Nephron progenitor cell (in vitro differentiated cells): Measurements from ENCODE around the gene TH.

ENCODE experiments used
- DNase-seq: peaks from one replicate; pipeline ENCODE4 v3.0.0; 2021
- H3K27ac Mint-ChIP-seq: 2 replicates; pipeline ENCODE4 v1.8.0; 2021; ENCODE audit warnings: mild to moderate bottlenecking, moderate library complexity, mixed read lengths
- H3K27me3 Mint-ChIP-seq: 2 replicates; pipeline ENCODE4 v1.8.0; 2021; ENCODE audit warnings: mild to moderate bottlenecking, low read depth, mixed read lengths; ENCODE audit not compliant: poor library complexity
- H3K36me3 Mint-ChIP-seq: 2 replicates; pipeline ENCODE4 v1.8.0; 2021; ENCODE audit warnings: low read depth, mixed read lengths
- H3K4me1 Mint-ChIP-seq: 2 replicates; pipeline ENCODE4 v1.8.0; 2021; ENCODE audit warnings: mixed read lengths
- H3K4me3 Mint-ChIP-seq: 2 replicates; pipeline ENCODE4 v1.8.0; 2021; ENCODE audit warnings: mild to moderate bottlenecking, moderate library complexity, mixed read lengths
- H3K9me3 Mint-ChIP-seq: 2 replicates; pipeline ENCODE4 v1.8.0; 2021; ENCODE audit warnings: mild to moderate bottlenecking, moderate library complexity, mixed read lengths
- TF ChIP-seq, protein P1 (sequence below): fragments of 200-600 bp; sonication (generic); IDR thresholded peaks from 2 replicates; pipeline ENCODE4 v1.5.0; 2021; ENCODE audit warnings: antibody characterized with exemption

Gene TH

DNA sequence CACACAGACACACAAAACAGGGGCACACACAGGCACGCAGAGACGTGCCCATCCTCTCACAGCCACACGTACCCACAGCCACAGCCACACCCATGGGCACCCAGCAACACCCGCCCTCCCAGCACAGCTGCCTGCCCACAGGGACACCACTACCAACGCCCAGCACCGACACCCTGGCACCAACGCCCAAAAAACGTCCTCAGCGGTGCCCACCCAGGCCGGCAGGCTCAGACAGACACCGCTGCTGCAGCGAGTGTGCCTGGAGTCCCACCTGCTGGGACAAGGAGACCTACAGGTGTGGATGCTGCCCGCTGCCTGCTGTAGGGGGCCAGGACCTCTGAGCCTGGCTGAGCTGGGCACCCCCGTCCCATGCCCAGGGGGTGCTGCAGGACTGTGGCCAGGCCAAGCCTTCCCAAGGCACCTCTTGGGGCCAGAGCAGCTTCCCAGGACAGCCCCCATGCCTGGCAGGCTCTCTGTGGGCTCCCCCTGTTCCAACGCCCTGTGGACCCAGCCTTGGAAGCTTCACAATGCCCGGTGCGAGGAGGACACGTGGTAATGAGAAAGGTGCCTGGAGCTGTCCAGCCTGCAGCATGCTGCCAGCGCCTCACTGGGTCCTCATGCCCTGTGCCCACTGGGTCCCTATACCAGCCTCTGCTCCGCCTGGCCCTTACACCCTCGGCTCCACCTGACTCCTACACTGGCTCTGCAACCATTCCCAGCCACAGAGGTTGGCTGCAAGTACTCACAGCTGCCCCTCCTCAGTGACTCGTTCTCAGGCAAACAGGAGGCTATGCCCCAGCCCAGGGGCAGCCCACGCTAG is 45.8 kb upstream of the TH start:
- Mint-ChIP-seq H3K27ac (no peak overlapping the region), H3K4me3 (no peak overlapping the region)

DNA sequence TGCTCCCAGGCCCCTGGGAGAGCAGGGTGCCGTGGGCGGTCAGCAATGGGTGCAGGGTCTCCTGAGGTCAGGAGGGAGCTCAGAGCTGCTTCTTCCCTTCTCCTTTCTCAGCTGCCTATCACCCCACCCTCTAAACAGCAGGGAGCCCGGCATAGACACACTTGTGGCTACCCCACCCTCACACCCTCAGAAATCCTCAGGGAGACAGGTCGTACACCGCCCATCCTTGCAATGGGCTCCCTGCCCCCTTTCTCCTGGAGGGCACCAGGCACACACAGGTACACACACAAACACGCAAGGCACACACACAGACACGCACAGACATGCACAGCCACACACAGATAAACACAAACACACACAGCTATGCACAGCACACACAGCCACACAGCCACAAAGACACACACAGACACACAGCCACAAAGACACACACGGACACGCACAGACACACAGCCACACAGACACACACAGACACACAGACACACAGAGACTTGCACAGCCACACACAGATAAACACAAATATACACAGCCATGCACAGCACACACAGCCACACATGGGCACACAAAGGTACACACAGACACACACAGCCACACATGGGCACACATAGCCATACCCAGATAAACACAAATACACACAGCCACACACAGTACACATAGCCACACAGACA is 44.9 kb upstream of the TH start:
- H3K27me3 Mint-ChIP-seq = no peaks in the 10 kb centered on the region
- H3K4me3 Mint-ChIP-seq = no peak overlapping the region
- no peak for DNase-seq
- no peak overlapping the region for H3K27ac Mint-ChIP-seq
- no peaks in the 10 kb centered on the region for H3K9me3 Mint-ChIP-seq
- H3K36me3 Mint-ChIP-seq = no peaks in the 10 kb centered on the region
- H3K4me1 Mint-ChIP-seq = peaks cover 44% of the 10 kb centered on the region
- TF ChIP-seq, protein P1, sequence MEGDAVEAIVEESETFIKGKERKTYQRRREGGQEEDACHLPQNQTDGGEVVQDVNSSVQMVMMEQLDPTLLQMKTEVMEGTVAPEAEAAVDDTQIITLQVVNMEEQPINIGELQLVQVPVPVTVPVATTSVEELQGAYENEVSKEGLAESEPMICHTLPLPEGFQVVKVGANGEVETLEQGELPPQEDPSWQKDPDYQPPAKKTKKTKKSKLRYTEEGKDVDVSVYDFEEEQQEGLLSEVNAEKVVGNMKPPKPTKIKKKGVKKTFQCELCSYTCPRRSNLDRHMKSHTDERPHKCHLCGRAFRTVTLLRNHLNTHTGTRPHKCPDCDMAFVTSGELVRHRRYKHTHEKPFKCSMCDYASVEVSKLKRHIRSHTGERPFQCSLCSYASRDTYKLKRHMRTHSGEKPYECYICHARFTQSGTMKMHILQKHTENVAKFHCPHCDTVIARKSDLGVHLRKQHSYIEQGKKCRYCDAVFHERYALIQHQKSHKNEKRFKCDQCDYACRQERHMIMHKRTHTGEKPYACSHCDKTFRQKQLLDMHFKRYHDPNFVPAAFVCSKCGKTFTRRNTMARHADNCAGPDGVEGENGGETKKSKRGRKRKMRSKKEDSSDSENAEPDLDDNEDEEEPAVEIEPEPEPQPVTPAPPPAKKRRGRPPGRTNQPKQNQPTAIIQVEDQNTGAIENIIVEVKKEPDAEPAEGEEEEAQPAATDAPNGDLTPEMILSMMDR = no peak

More for the DNA sequence above, 45.8 kb upstream of the TH start:
- TF ChIP-seq, protein P1 = no peak
- H3K4me1 Mint-ChIP-seq = peaks cover 40% of the 10 kb centered on the region
- H3K9me3 Mint-ChIP-seq = peaks cover 6% of the 10 kb centered on the region
- DNase-seq = no peak
- H3K36me3 Mint-ChIP-seq = no peaks in the 10 kb centered on the region
- peaks cover 4% of the 10 kb centered on the region for H3K27me3 Mint-ChIP-seq

DNA sequence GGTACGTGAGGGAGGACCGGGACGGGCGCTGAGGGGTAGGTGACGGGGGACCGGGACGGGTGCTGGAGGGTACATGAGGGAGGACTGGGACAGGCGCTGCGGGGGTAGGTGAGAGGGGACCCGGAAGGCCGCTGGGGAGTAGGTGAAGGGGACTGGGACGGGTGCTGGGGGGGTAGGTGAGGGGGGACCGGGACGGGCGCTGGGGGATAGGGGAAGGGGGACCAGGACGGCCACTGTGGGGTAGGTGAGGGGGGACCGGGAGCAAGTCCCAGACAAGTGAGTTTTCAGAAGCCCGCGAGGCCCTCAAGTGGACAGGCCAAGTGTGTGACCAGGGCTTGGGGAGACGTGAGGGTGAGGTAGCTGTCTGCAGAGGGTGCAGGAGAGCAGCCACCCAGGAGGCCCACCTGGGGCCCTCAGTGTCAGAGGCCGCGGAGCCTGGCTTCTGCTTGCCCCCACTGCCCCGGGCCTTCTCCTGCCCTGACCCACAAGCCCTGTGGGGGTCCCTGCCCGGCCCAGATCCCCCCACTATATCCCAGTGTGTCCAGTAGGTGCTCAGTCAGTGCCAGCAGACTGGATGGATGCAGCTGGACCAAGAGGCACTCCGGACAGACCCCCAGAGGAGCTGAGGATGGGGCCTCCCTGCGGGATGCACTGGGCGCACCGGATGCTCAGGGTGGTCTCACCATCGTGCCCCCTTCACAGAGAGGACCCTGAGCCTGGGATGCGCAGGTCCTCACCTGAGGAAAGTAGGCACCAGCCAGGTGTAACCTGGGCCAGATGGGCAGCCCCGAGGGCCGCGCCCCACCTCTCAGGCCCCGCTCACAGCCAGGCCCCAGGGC is 44.2 kb upstream of the TH start:
- Mint-ChIP-seq H3K27ac (no peak overlapping the region), H3K4me1 (peaks cover 48% of the 10 kb centered on the region), H3K4me3 (no peak overlapping the region), H3K9me3 (no peaks in the 10 kb centered on the region), H3K36me3 (no peaks in the 10 kb centered on the region), H3K27me3 (no peaks in the 10 kb centered on the region)
- no peak for DNase-seq
- TF ChIP-seq, protein P1 = no peak

DNA sequence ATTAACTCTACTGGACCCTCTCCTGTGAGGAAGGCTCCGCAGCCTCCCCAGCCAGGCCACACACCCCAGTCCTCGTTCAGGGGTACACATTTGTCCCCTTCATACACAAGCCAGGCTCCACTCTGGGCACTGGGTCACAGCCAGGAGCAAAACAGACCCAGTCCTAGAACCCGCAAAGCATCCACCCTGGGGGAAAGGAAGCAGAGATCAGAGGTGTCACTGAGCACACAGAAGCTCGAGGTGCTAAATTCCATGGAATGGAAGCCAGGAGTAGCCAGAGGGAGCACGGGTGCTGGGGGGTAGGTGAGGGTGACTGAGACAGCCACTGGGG is 43.6 kb upstream of the TH start:
- Mint-ChIP-seq H3K9me3 (no peaks in the 10 kb centered on the region), H3K27me3 (no peaks in the 10 kb centered on the region), H3K4me1 (peaks cover 54% of the 10 kb centered on the region), H3K36me3 (no peaks in the 10 kb centered on the region), H3K27ac (no peak overlapping the region), H3K4me3 (no peak overlapping the region)
- TF ChIP-seq, protein P1 = no peak
- DNase-seq = no peak

DNA sequence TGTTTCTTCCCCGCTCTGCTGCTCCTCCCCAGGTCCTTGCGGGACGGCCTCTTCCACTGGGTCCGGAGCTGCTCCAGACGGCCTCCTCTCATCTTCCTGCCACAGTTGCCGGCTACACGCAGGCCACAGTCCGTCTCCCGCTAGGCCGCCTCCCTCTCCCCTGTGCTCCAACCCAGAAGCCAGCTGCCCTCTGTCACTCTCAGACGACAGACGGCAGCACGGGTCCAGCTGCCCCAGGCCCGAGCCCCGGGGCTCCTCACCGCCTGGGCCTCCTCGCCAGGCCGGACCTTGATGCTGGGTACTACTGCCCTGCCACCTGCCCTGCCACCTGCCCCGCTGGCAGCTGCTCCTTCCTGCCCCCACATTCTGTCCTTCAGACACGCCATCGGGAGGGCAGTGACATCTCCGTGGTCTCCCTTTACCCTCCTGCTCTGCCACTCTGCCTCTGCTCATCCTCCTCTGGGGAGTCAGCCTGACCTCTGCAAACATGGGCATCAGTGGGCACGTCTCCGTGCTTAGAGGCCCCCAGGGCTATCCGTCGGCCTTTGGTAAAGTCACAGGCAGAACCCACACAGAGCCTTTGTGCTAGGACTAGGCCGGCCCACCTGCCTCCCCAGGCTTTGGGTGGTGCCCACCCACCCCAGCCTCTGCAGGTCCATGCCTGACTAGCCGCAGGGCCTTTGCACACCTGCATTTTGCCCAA is 43.1 kb upstream of the TH start:
- H3K4me3 Mint-ChIP-seq = no peak overlapping the region
- no peak overlapping the region for H3K27ac Mint-ChIP-seq
- peaks cover 55% of the 10 kb centered on the region for H3K4me1 Mint-ChIP-seq
- no peak for DNase-seq
- H3K9me3 Mint-ChIP-seq = no peaks in the 10 kb centered on the region
- no peaks in the 10 kb centered on the region for H3K27me3 Mint-ChIP-seq
- TF ChIP-seq, protein P1 = no peak
- H3K36me3 Mint-ChIP-seq = no peaks in the 10 kb centered on the region
